ENCODE data around the gene COL6A2. TPM values are rescaled to one million over a fixed set of nuclear protein-coding genes. Genes with fewer than 3 reads are reported as not detected.

The COL6A2 gene
- total and polyA plus RNA-seq, 2 donors (not counting 1 experiment from before 2014, with no cell fraction given), result 1.2 to 2.1 TPM

DNA sequence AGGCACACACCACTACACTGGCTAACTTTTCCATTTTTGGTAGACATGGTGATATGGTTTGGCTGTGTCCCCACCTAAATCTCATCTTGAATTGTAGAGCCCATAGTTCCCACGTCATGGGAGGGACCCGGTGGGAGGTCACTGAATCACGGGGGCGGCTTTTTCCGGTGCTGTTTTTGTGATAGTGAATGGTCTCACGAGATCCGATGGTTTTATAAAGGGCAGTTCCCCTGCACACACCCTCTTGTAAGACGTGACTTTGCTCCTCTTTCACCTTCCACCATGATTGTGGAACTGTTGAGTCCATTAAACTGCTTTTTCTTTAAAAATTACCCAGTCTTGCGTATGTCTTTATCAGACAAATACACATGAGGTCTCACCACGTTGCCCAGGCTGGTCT, 58.8 kb downstream of the COL6A2 start:
- H3K4me1 Mint-ChIP-seq, result no peaks in the 10 kb centered on the region
- H3K27me3 ChIP-seq (replicated peaks in 1 of 4; ENCODE audit: control extremely low read depth in 1 of 4, control insufficient read depth in 3 of 4, insufficient read depth in 4 of 4, low read length in 3 of 4), result no peaks in the 10 kb centered on the region
- H3K4me2 ChIP-seq (replicated peaks; ENCODE audit: low read depth, low read length, poor library complexity, severe bottlenecking), result no peak overlapping the region
- H3K79me2 ChIP-seq (ENCODE audit: control insufficient read depth, insufficient read depth, low read length), result no peaks in the 10 kb centered on the region
- no peak overlapping the region for H3K27ac ChIP-seq (ENCODE audit: low read length in 2 of 2)
- no peak overlapping the region for H2AFZ ChIP-seq (ENCODE audit: insufficient read depth, low read depth, low read length, poor library complexity, severe bottlenecking)
- no peaks in the 10 kb centered on the region for H3K27me3 Mint-ChIP-seq
- ATAC-seq (ENCODE audit: low read depth) (no peak), DNase-seq (no peak)
- ChIA-PET CTCF (no interaction called here), POLR2A (no interaction called here)
- no peaks in the 10 kb centered on the region for H3K36me3 ChIP-seq (replicated peaks in 1 of 2; ENCODE audit: control extremely low read depth in 1 of 2, control insufficient read depth in 1 of 2, extremely low read depth in 1 of 2, insufficient read depth in 2 of 2, low read length in 1 of 2)
- intact Hi-C loops (cut with micrococcal nuclease), result no loop called here
- no peak overlapping the region for H3K4me3 Mint-ChIP-seq
- H3K9me3 ChIP-seq (ENCODE audit: control extremely low read depth in 1 of 3, control insufficient read depth in 2 of 3, insufficient read depth in 1 of 3, low read length in 2 of 3), result peaks cover 0 to 8% (median 0%) of the 10 kb centered on the region in 3 donors
- H3K27ac Mint-ChIP-seq, result no peak overlapping the region
- no peak overlapping the region for H3K9ac ChIP-seq (ENCODE audit: low read length)
- H4K20me1 ChIP-seq (ENCODE audit: control insufficient read depth, insufficient read depth, low read length, poor library complexity, severe bottlenecking), result no peaks in the 10 kb centered on the region
- TF ChIP-seq, protein P1, sequence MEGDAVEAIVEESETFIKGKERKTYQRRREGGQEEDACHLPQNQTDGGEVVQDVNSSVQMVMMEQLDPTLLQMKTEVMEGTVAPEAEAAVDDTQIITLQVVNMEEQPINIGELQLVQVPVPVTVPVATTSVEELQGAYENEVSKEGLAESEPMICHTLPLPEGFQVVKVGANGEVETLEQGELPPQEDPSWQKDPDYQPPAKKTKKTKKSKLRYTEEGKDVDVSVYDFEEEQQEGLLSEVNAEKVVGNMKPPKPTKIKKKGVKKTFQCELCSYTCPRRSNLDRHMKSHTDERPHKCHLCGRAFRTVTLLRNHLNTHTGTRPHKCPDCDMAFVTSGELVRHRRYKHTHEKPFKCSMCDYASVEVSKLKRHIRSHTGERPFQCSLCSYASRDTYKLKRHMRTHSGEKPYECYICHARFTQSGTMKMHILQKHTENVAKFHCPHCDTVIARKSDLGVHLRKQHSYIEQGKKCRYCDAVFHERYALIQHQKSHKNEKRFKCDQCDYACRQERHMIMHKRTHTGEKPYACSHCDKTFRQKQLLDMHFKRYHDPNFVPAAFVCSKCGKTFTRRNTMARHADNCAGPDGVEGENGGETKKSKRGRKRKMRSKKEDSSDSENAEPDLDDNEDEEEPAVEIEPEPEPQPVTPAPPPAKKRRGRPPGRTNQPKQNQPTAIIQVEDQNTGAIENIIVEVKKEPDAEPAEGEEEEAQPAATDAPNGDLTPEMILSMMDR (IDR thresholded peaks at IDR 0.05), result no peak
- no peak for TF ChIP-seq EZH2 (IDR thresholded peaks at IDR 0.05; ENCODE audit: borderline replicate concordance, insufficient read depth, low read depth, low read length, poor library complexity, severe bottlenecking)
- H3K4me1 ChIP-seq (ENCODE audit: control insufficient read depth in 2 of 2, insufficient read depth in 2 of 2, low read length in 2 of 2), result peaks cover 0 to 5% of the 10 kb centered on the region in 2 donors
- WGBS (ENCODE audit: insufficient coverage), result 100% methylated on average over 2 of the region's 10 CpGs
- H3K9me3 Mint-ChIP-seq (ENCODE audit: insufficient read depth), result no peaks in the 10 kb centered on the region
- no peak overlapping the region for H3K4me3 ChIP-seq (ENCODE audit: control extremely low read depth in 1 of 5, extremely low read depth in 1 of 5, insufficient read depth in 1 of 5, low read depth in 2 of 5, low read length in 4 of 5)

DNA sequence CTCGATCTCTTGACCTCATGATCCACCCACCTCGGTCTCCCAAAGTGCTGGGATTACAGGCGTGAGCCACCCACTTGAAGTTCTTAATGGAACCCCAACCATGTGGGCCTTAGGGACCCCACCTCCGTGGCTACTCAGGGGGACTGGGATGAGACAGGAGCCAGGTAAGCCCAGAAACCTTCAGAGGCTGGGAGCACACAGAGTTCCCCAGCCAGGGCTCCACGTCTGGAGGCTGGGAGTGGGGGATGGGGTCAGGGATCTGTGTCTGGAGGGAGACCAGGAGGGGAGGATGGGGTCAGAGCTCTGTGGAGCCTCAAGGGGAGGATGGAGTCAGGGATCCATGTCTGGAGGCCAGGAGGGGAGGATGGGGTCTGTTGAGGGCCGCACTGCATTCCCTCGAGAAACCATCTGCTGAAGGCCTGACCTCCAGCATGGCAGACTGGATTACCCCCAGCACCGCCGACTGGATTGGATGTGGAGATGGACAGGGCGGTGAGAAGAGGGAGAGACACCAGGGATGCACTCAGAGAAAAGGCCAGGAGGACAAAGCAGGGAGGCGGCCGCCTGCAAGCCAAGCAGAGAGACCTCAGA, 59.6 kb downstream of the COL6A2 start:
- DNase-seq (no peak), ATAC-seq (ENCODE audit: low read depth) (no peak)
- no peaks in the 10 kb centered on the region for H3K27me3 Mint-ChIP-seq
- 97% methylated on average over 12 of the region's 12 CpGs for WGBS (ENCODE audit: insufficient coverage)
- TF ChIP-seq EZH2 (IDR thresholded peaks at IDR 0.05; ENCODE audit: borderline replicate concordance, insufficient read depth, low read depth, low read length, poor library complexity, severe bottlenecking), result no peak
- TF ChIP-seq, protein P1 (IDR thresholded peaks at IDR 0.05), result no peak
- H3K27ac Mint-ChIP-seq, result peak overlapping the region; percentile 37
- intact Hi-C loops (cut with micrococcal nuclease), result no loop called here
- Histone ChIP-seq H3K9me3 (ENCODE audit: control extremely low read depth in 1 of 3, control insufficient read depth in 2 of 3, insufficient read depth in 1 of 3, low read length in 2 of 3) (peaks cover 0 to 12% (median 0%) of the 10 kb centered on the region in 3 donors), H3K4me1 (ENCODE audit: control insufficient read depth in 2 of 2, insufficient read depth in 2 of 2, low read length in 2 of 2) (peaks cover 0 to 5% of the 10 kb centered on the region in 2 donors), H3K9ac (ENCODE audit: low read length) (no peak overlapping the region), H3K4me2 (replicated peaks; ENCODE audit: low read depth, low read length, poor library complexity, severe bottlenecking) (no peak overlapping the region), H3K4me3 (ENCODE audit: control extremely low read depth in 1 of 5, extremely low read depth in 1 of 5, insufficient read depth in 1 of 5, low read depth in 2 of 5, low read length in 4 of 5) (no peak overlapping the region), H4K20me1 (ENCODE audit: control insufficient read depth, insufficient read depth, low read length, poor library complexity, severe bottlenecking) (no peaks in the 10 kb centered on the region), H3K79me2 (ENCODE audit: control insufficient read depth, insufficient read depth, low read length) (no peaks in the 10 kb centered on the region), H3K27me3 (replicated peaks in 1 of 4; ENCODE audit: control extremely low read depth in 1 of 4, control insufficient read depth in 3 of 4, insufficient read depth in 4 of 4, low read length in 3 of 4) (no peaks in the 10 kb centered on the region), H3K27ac (ENCODE audit: low read length in 2 of 2) (no peak overlapping the region), H2AFZ (ENCODE audit: insufficient read depth, low read depth, low read length, poor library complexity, severe bottlenecking) (no peak overlapping the region), H3K36me3 (replicated peaks in 1 of 2; ENCODE audit: control extremely low read depth in 1 of 2, control insufficient read depth in 1 of 2, extremely low read depth in 1 of 2, insufficient read depth in 2 of 2, low read length in 1 of 2) (no peaks in the 10 kb centered on the region)
- no peaks in the 10 kb centered on the region for H3K4me1 Mint-ChIP-seq
- POLR2A ChIA-PET, result no interaction called here
- H3K4me3 Mint-ChIP-seq, result no peak overlapping the region
- CTCF ChIA-PET, result no interaction called here
- H3K9me3 Mint-ChIP-seq (ENCODE audit: insufficient read depth), result no peaks in the 10 kb centered on the region

Data from B cell (primary cell).